HG03469 (cell line): ENCODE measurements around the gene DLGAP1.

ENCODE experiments used
- ATAC-seq: cut with Tn5 transposase; IDR thresholded peaks from one replicate; pipeline ENCODE4 v1.9.1; 2021; ENCODE audit warnings: mild to moderate bottlenecking, moderate library complexity, moderate number of reproducible peaks; ENCODE audit not compliant: unreplicated experiment

DLGAP1 gene

GRCh38 chr18:4242431-4243161 is 212.5 kb downstream of the DLGAP1 start:
- no peak for ATAC-seq

DNA sequence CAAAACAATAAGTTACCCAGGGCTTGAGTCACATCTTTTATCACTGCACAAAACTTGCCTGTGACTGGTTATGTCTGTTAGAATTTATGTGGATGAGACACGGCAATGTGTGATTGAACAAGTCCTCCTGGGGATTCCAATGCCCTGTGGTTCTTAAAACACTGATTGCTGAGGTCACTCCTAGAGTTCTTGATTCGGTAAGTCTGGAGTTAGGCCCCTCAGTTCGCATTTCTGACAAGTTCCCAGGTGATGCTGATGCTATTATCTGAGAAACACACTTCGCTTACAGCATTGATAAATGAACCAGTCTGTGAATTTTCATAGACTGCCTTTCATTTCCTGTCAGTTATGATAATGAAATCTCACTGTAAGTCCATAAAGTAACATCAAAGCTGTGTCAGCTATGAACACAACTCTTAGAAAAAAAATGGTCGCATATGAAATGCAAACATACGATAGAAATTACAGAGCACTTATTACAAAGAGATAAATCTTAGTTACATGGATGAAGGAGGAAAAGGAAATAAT is 214.0 kb downstream of the DLGAP1 start:
- no peak for ATAC-seq

GRCh38 chr18:4238966-4239365 is 216.1 kb downstream of the DLGAP1 start:
- ATAC-seq: no peak

GRCh38 chr18:4237664-4238041 is 217.5 kb downstream of the DLGAP1 start:
- no peak for ATAC-seq

DNA sequence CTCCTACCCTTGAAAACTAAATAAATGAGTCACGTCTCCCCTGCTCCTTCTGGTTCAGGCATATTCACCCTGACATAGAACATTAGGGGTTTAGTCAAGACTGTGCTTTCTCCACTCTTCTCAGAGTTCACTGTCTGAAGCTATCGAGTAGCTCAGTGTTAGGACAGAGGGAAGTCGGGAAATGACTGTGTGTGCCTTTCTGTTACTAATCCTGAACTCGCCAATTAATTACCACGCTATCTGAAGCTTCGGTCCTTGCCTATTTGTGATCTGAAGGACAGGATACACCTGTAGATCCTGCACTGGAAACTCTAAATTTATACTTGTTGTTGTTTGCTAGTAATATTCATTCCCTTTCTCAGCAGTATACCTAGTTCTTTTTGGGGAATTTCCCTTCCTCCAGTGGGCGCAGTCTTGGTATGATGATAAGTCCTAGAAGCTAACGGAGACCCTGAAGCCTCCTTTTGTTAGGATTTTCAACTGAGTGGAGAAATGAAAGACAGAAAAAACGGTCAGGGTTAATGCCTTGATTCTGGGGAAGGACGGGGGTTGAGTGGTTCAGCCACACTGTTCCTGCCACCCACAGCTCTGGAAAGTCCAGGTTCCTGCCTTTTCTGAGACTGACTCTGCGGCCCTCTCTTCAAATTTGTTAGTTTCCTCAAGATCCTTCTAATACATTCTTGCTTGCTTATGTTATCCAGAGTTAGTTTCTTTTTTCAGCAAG is 218.0 kb downstream of the DLGAP1 start:
- no peak for ATAC-seq

DNA sequence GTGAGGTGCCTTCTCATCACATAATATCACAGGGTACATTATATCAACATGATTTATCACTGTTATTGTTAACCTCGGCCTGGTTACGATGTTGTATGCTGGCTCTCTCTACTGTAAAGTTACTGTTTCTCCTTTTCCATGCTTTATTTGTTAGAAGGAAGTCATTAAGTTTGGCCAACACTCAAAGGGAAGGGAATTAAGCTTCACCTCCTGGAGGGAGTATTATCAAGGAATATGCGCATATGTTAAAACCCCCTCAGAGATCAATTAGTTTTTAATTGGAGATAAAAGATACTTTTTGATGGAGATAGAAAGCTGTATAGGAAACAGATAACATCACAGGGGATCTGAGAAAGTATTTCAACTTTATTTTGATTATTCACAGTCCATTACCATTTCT is 221.6 kb downstream of the DLGAP1 start:
- ATAC-seq: no peak

DNA sequence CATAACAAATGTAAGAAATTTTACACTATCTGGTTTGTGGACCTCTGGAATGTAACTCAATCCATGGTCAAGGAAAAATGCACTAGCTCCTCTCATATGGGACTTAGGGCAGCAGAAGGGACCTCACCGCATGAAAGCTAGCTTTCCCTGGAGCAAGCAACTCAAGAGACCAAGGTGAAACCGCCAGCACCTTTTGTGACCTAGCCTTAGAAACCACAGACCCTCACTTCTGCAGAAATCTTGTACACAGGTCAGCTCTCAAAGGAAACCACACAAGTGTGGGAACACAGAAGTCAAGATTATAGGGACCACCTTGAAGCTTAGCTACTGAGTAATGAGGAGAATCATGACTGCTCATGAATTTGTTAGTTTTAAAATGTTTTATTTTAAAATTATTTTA is 222.5 kb downstream of the DLGAP1 start:
- ATAC-seq: no peak

DNA sequence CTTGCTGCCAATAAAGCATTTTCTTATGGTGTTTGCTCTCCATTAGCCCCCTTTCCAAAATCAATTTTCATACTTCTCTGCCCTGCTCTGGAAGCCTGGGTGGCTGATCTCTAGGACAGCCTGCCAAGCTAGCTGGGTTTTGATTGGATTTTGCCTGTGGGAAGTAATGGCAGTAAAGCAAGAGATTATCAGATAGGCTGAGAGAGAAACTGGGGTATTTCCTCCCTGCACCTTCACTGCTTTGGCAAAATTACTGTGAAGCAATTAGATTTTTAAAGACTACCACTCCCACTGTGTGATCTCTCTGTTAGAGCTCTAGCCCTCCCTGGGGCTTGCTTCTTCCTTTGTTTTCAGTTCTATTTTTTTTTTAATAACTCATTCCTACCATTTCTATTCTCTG is 223.8 kb downstream of the DLGAP1 start:
- ATAC-seq: no peak

GRCh38 chr18:4230450-4231168 is 224.5 kb downstream of the DLGAP1 start:
- no peak for ATAC-seq

DNA sequence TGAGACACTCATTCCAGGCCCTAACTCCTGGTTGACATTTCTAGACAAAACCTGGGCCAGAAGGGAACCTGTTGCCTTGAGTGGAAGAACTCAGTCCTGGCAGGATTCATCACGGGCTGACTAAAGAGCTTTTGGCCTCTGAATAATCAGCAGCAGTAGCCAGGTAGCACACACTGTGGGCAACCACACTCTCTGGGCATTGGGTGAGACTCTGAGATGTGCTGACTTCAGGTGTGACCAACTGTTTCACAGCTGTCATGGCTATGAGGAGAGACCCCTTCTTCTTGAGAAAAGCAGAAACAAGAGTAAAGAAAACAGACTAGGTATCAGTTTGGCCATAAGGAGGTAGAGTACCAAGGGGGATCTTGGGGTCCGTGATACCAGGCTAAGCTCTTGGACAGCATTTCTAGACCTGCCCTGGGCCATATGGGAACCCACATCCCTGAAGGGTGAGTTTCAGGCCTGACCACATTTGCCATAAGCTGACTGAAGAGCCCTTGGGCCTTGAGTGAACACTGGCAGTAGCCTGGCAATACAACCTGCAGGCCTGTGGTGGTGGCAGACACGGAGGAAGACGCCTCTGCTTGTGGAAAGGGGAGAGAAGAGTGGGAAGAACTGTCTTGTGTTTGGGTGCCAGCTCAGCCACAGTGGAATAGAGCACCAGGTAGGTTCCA is 230.9 kb downstream of the DLGAP1 start:
- ATAC-seq: no peak

DNA sequence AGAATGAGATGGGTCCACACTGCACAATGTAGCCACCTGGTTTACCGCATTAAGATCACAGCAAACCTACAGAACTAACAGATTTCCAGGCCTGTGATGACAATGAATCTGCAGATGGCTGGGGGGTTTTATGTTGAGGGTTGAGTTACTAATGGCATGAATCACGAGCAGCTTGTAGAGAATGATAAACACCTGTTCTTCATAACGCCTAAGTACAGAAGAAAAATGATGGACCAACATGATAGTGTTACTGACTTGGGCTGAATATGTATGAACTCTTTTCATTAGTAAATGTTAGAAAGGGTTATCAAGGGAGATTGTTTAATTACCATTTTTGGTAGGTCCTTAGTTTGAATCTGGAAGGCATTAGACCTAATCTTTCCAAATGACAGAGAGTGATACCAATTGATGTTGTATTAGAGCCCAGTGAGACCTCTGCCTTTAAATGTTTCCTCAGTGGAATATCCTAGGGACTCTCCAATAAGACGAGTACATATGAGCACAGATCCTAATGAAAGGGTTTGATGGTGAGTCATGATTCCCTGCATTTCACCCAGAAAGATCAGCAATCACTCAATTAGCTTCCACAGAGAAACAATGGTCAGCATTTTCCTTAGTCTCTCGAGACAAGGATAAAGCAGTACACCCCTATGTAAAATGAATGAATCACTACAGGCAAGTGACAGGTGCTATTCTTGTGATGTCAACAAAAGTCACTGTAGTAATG is 243.8 kb downstream of the DLGAP1 start:
- no peak for ATAC-seq

- ATAC-seq: no peak
Observed at GRCh38 chr18:4208366-4208765, 246.7 kb downstream of the DLGAP1 start.

DNA sequence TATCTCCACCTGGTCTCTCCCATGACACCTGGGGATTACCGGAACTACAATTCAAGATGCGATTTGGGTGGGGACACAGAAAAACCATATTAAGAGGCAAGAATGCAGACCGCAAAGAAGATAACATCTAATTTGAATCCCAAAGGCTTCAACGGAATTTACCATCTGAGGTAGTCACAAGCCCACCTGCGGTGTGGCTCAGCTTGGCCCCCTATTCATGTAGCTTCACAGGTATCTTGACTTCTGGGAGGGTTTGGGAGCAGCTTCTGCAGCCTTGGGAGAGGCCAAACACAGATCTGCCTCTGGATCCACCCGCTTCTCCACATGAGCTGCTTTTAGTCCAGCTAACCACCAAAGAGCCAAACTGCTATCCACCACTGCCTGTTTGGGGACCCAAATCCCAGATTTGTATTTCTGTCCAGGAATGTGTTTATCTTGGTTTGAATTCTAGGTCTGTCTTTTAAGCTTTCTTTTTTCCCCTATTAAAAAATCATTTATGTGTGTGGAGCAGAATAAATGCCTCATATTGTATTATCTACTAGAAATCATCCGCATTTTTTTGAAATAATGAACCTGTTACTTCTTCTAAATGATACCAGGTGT is 247.6 kb downstream of the DLGAP1 start:
- no peak for ATAC-seq

- no peak for ATAC-seq
Observed at GRCh38 chr18:4204438-4204720, 250.7 kb downstream of the DLGAP1 start.

- no peak for ATAC-seq
Observed at GRCh38 chr18:4203568-4204437, 251.3 kb downstream of the DLGAP1 start.

DNA sequence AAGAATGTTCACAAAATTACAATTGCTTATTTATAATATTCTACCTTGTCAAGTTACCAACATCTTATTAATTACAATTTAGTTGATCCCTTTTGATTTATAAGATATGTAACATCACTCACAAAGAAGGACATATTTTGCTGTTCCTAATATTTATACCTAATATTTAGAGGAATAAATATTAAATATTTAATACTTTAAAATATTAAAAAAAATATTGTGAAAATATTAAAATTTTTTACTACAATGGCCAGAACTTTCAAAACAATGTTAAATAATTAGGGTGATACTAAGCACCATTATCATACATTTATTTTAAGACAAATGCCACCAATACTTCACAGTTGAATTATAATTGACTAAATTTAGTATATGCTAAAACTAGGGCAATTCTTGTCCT is 254.7 kb downstream of the DLGAP1 start:
- ATAC-seq: no peak

- ATAC-seq: no peak
Observed at GRCh38 chr18:4198956-4199355, 256.2 kb downstream of the DLGAP1 start.

- no peak for ATAC-seq
Observed at GRCh38 chr18:4196351-4196750, 258.8 kb downstream of the DLGAP1 start.

DNA sequence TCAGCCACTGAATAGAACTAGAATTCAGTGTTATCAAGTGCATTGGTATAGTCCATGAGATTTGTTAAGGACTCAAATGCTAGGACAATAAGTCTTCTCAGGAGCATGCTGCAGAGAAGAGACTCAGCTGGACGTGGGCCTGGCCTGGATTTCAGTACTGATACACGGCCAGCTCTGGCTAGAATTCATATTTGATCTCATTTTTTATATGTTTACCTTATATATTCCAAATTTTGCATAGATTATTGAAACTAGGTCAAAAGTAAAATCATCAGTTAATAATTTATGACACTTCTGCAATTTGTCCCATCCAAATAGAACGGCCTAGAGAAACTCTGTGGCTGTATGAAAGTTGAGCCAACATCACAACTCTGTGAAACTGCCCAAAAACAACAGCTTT is 262.0 kb downstream of the DLGAP1 start:
- no peak for ATAC-seq
